ENCODE data around the gene POMC. TPM values are rescaled to one million over a fixed set of nuclear protein-coding genes. Genes with fewer than 3 reads are reported as not detected.

The POMC gene
- 0.65 TPM in 1 of 2 replicates, not detected in the other for total RNA-seq

DNA sequence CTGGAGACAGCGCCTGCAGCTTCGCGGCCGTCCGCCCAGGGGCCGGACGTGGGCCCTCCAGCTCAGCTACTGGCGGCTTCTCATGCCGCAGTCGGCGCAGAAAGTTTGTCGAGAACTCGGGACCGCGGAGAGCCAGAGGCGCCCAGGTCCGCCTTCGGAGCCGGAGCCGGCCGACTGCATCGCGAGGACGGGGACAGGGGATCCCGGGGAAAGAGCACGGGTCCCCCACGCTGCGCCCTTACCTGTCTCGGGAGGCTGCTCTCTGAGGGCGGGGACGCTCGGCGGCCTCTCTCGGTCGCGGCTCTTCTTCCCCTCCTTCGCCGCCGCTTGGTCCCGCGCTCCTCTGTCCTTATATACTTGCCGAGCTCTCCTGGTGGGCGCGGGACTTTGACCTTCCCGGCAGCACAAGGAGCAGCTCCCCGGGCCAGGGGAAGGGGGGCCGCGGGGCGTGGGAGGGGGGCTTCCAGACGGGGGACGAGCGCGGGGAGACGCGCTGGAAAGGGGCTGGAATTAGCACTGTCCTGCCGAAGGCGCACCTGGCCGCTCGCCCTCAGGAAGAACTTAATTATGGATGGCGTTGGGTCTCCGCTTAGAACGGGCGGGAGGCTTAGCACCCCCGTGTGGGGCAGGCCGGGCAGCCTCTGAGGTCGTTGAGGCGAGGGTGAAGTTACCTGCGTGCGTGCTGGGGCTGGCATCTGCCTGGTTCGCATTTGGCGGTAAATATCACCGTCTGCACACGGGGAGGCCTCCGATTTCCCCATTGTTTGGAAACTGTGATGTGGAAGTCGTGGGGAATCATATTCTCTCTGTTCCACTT is at the start of gene POMC:
TSS of gene POMC (minus strand) at position 325 of the 817 bp plus-strand sequence. CDS start 3,808 bp downstream, outside the sequence.

Other genes starting within 250 kb of the POMC start
- gene ADCY3, start 248.3 kb downstream of the POMC start, total RNA-seq: 54.8 and 56.3 TPM in 2 replicates
- gene DNAJC27, start 196.6 kb downstream of the POMC start, total RNA-seq: 3.9 and 7.0 TPM in 2 replicates
- 0.16 and 0.49 TPM in 2 replicates for gene EFR3B, start 126.5 kb downstream of the POMC start, total RNA-seq
- gene DNMT3A, start 173.3 kb upstream of the POMC start, total RNA-seq: 16.9 and 18.5 TPM in 2 replicates

Measured in hair follicle dermal papilla cell (primary cell).